ENCODE measurements around the gene ITGAE.

ITGAE gene

DNA sequence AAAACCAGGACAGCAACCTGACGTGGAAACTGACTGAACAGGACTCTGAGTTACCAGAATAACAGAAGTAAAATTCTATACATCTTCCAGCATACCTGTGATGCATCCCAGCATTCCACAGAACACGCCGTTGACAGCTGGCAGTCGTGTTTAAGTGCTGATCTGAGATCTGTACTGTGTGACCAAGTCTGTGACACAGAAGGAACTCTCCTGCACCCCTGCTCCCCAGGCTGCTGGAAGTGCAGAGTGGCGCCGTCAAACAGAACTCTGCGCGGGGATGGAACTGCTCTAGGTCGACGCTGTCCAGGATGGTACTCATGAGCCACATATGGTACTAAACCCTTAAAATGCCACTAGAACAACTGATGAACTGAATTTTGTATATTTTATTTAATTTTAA is 804 bp upstream of the ITGAE start:
- TF ChIP-seq, protein P1, sequence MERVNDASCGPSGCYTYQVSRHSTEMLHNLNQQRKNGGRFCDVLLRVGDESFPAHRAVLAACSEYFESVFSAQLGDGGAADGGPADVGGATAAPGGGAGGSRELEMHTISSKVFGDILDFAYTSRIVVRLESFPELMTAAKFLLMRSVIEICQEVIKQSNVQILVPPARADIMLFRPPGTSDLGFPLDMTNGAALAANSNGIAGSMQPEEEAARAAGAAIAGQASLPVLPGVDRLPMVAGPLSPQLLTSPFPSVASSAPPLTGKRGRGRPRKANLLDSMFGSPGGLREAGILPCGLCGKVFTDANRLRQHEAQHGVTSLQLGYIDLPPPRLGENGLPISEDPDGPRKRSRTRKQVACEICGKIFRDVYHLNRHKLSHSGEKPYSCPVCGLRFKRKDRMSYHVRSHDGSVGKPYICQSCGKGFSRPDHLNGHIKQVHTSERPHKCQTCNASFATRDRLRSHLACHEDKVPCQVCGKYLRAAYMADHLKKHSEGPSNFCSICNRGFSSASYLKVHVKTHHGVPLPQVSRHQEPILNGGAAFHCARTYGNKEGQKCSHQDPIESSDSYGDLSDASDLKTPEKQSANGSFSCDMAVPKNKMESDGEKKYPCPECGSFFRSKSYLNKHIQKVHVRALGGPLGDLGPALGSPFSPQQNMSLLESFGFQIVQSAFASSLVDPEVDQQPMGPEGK (CRISPR knock-in tag; IDR thresholded peaks at IDR 0.05; ENCODE audit: borderline replicate concordance): no peak
- no peak for TF ChIP-seq ZFP3 (CRISPR knock-in tag; IDR thresholded peaks at IDR 0.05)
- no peak for ATAC-seq

DNA sequence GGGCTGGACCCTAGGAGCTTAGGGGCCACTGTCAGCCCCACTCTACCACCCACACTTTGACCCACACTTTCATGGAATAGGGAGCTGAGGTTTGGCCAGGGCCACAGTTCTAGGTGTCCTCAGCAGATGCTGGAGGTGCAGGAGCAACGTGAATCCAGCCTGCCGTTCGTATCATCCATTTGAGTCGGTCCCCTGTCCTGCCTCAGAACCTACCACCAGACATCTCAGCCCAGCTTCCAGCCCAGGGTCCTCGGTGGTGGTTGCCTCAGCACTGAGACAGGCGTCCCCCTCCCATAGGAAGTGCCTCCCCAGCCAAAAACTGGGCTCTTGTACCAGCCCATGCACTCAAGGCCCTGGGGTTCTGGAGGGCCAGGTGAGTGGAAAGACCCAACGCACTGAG is 359 bp upstream of the ITGAE start:
- no peak for TF ChIP-seq CSDC2 (CRISPR knock-in tag; IDR thresholded peaks at IDR 0.05)
- TF ChIP-seq ZNF8 (CRISPR knock-in tag; IDR thresholded peaks at IDR 0.05): no peak
- TF ChIP-seq, protein P2, sequence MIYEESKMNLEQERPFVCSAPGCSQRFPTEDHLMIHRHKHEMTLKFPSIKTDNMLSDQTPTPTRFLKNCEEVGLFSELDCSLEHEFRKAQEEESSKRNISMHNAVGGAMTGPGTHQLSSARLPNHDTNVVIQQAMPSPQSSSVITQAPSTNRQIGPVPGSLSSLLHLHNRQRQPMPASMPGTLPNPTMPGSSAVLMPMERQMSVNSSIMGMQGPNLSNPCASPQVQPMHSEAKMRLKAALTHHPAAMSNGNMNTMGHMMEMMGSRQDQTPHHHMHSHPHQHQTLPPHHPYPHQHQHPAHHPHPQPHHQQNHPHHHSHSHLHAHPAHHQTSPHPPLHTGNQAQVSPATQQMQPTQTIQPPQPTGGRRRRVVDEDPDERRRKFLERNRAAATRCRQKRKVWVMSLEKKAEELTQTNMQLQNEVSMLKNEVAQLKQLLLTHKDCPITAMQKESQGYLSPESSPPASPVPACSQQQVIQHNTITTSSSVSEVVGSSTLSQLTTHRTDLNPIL (CRISPR knock-in tag; IDR thresholded peaks at IDR 0.05; ENCODE audit: low read depth): no peak
- TF ChIP-seq ARNTL (CRISPR knock-in tag; IDR thresholded peaks at IDR 0.05; ENCODE audit: borderline replicate concordance, low read depth): no peak
- TF ChIP-seq, protein P3, sequence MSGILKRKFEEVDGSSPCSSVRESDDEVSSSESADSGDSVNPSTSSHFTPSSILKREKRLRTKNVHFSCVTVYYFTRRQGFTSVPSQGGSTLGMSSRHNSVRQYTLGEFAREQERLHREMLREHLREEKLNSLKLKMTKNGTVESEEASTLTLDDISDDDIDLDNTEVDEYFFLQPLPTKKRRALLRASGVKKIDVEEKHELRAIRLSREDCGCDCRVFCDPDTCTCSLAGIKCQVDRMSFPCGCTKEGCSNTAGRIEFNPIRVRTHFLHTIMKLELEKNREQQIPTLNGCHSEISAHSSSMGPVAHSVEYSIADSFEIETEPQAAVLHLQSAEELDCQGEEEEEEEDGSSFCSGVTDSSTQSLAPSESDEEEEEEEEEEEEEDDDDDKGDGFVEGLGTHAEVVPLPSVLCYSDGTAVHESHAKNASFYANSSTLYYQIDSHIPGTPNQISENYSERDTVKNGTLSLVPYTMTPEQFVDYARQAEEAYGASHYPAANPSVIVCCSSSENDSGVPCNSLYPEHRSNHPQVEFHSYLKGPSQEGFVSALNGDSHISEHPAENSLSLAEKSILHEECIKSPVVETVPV (CRISPR knock-in tag; IDR thresholded peaks at IDR 0.05): no peak
- no peak for TF ChIP-seq ISL1 (CRISPR knock-in tag; IDR thresholded peaks at IDR 0.05)
- TF ChIP-seq BACH2 (CRISPR knock-in tag; IDR thresholded peaks at IDR 0.05; ENCODE audit: borderline replicate concordance): no peak
- no peak for TF ChIP-seq RARB (CRISPR knock-in tag; IDR thresholded peaks at IDR 0.05)
- ATAC-seq: no peak

DNA sequence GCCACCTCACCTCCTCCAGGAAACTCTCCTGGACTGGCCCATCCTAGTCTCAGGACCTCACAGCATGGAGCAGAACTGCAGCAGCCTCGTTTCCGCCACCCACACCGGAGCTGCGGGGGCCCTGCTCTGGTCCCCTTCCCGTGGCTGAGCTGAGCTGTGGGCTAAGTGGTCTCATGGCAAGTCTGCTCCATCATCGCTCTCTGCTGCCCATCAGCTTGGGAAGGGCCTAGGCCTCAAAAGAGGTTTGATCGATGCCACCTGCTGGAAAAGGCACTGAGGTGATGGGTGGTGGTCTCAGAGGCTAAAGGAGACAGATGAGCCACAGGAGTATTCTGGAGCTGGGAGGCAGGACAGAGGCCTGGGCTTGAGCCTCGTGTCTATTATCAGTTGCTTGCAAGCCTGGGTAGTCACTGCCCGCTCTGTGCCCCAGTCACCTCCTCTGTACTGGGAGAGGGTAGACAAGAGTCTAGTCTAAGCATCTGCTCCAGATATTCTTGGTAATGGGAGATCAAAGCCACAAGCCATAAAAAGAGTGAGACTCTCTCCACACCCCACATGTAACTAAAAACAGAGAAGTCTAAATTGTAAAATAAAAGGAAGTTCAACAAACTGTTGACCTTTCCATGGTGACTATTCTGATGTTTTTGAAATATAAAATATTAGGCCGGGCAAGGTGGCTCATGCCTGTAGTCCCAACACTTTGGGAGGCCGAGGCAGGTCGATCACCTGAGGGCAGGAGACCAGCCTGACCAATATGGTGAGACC is 1.6 kb downstream of the ITGAE start:
- TF ChIP-seq ZFP3 (CRISPR knock-in tag; IDR thresholded peaks at IDR 0.05): no peak
- TF ChIP-seq, protein P4, sequence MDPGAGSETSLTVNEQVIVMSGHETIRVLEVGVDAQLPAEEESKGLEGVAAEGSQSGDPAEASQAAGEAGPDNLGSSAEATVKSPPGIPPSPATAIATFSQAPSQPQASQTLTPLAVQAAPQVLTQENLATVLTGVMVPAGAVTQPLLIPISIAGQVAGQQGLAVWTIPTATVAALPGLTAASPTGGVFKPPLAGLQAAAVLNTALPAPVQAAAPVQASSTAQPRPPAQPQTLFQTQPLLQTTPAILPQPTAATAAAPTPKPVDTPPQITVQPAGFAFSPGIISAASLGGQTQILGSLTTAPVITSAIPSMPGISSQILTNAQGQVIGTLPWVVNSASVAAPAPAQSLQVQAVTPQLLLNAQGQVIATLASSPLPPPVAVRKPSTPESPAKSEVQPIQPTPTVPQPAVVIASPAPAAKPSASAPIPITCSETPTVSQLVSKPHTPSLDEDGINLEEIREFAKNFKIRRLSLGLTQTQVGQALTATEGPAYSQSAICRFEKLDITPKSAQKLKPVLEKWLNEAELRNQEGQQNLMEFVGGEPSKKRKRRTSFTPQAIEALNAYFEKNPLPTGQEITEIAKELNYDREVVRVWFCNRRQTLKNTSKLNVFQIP (CRISPR knock-in tag; IDR thresholded peaks at IDR 0.05; ENCODE audit: borderline replicate concordance, low read depth): no peak
- TF ChIP-seq RARB (CRISPR knock-in tag; IDR thresholded peaks at IDR 0.05): no peak
- TF ChIP-seq, protein P2 (CRISPR knock-in tag; IDR thresholded peaks at IDR 0.05; ENCODE audit: low read depth): no peak
- TF ChIP-seq ISL1 (CRISPR knock-in tag; IDR thresholded peaks at IDR 0.05): no peak
- no peak for TF ChIP-seq ZNF565 (CRISPR knock-in tag; conservative IDR thresholded peaks at IDR 0.05; ENCODE audit: low read depth)
- no peak for TF ChIP-seq TOX (CRISPR knock-in tag; IDR thresholded peaks at IDR 0.05; ENCODE audit: borderline replicate concordance)
- no peak for ATAC-seq

DNA sequence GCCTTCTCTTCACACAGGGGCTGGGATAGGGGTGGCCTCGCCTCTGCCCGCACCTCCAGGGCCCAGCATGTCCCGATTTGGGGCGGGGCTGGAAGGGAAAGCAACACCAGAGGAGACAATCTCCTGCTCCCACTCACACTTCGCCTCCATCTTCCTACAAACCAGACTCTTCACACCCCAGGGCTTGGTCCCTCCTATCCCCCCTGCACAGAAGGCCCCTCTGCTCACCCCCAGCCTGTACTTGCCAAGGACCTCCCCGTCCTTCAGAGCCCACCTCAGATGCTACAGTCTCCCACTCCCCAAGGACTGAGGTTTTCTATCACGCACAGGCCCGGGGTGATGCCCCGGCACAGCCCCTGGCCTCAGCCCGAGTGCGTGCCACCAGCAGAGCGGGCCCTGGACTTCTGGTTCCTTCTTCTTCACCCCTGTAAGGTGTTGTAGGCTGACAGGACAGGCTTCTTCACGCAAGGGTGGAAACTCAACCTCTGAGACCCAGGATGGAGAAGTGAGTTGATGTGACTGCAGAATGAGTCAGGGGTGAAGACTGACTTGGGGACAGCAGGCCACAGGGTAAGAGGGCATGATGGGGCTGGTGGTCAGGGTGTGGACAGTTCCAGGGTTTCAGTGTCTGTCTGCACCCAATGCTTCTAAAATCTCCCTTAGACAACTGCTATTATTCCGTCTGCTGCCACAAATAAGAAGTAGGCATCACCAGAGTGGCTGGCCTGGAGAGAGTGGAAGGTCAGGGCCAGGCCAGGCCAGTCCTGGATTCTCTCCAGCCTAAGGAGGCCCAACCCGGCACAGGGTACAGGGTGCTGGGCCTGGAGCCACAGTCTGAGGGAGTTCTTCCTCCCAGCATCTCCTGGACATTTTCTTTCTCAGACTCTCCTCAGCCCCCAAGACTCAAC is 2.5 kb downstream of the ITGAE start:
- no peak for ATAC-seq
- TF ChIP-seq, protein P4 (CRISPR knock-in tag; IDR thresholded peaks at IDR 0.05; ENCODE audit: borderline replicate concordance, low read depth): no peak
